Stimulated activated CD4-positive, alpha-beta T cell treated with anti-CD3 and anti-CD28 coated beads, Interleukin-2, amount 100 ng/mL, for 4 hours (primary cell): ENCODE measurements around the gene NEK1.
"Not testable (repeated sequence)": the region's sequence is repeated elsewhere in the genome, so short reads cannot be mapped to it uniquely, and the experiment has no call there.

Experiments
- DNase-seq: peaks from one replicate; pipeline ENCODE4 v3.0.0-alpha.2; 2020; ENCODE audit warnings: low read depth

Gene NEK1

DNA sequence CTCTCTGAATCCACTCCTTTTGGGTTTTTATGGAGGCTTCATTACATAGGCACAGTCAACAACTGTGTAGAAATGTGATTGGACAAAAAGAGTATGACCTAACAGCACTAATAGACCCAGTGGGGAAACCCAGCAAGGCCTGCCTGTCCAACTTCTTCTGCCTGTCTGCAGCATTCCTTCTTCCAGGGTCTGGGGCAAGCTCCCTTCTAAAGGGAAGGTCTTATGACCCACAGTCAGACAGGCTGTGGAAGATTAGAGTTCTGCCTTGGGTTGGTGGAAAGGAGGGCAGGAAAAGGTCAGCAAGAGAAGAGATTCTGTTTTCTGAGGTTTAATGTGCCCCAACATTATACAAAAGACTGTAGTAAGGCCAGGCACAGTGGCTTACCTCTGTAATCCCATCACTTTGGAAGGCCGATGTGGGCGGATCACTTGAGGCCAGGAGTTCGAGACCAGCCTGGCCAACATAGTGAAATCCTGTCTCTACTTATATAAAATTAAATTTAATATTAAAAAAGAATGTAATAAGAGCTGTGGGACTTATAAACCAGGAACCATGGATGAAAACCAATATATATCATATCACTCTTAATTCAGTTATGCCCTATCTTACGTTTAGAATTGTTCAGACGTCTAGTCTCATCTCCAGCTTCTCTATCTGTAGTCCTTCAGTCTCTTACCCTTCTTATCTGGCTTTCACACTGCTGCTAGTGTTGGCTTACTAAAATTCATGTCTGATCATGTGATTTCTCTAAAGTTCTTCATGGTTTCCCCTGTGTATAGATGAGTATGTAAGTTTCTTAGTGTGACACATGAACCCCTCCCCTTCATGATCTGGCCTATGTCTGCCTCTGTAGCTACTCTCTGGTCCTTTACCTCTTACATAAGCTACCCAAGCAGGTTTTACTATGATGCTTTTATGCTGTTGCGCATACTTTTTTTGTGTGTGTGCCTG is 14.2 kb upstream of the NEK1 start:
- DNase-seq, result no peak

DNA sequence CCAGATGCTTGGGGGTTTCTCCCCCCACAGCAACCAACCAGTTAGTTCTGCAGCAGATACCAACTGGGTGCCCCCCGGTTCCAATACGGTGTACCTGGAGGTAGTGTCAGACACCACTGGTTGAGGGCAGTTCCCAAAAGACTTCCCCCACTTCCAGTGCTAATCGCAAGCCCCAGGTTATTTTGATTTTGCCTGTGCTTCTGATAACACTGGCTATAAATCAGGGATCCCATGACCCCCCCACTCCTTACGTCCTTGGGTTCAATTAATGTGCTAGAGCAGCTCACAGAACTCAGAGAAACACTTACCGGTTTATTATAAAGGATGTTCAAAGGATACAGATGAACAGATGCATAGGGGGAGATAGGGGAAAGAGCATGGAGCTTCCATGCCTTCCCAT is 13.5 kb upstream of the NEK1 start:
- DNase-seq, result no peak

DNA sequence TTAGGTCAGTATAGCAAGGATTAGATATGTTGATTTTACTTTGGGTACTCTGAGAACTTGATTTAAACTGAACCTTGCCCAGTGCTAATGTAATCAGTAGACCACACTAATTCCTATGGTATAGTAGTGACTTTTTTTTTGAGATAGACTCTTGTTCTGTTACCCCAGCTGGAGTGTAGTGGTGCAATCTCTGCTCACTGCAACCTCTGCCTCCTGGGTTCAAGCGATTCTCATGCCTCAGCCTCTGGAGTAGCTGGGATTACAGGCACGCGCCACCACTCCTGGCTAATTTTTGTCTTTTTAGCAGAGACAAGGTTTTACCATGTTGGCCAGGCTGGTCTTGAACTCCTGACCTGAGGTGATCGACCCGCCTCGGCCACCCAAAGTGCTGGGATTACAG is 11.6 kb upstream of the NEK1 start:
- DNase-seq, result not testable (repeated sequence)

DNA sequence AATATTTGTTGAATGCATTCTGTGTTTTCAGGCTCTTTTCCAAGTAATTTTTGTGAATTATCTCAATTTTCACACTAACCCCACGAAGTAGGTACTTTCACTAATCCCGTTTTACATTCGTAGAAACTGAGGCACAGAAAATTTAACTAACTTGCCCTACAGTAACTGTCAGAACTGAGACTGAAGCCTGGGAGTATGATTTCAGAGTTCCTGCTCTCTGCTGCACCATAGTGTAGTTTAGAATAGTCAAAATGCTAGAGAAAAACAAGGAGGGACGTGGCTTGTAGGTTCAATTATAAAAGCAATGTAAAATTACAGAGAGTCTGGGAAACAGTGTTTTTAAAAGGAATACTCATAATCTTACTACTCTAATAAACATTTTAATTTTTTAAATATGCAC is 10.2 kb upstream of the NEK1 start:
- no peak for DNase-seq

DNA sequence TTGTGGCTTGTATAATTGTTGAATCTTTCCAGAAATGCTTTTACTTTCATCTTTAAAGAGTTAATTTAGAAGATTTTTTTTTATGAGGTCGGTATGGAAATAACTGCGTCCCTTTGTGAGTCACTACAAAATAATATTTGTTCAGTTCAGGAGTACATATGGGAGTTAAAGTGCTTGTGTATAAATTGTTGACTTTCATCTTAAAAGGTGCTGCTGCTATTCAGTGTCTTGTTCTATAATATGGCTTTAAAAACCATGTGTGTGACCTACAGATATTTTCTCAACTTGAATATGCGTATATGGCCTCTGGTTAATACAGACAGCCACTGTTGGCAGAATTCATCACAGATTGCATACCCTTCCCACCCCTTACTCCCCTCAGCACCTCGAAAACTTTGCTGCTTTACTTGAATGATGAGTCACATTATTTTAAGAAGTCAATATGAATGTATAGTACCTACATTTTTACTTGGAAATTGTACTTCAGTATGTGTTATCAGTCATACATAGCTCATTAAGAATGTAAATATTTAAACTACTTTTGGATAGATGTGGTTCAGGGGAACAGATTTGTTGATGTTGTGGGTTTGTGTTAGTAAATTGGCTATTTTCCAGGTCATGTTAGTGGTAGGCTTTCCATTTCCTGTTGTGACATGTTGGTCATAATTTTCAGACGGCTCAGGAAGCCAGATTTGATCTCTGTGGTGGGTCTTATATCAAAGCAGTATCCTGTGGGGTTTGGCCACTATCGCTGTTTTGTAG is 9.5 kb upstream of the NEK1 start:
- DNase-seq, result no peak

DNA sequence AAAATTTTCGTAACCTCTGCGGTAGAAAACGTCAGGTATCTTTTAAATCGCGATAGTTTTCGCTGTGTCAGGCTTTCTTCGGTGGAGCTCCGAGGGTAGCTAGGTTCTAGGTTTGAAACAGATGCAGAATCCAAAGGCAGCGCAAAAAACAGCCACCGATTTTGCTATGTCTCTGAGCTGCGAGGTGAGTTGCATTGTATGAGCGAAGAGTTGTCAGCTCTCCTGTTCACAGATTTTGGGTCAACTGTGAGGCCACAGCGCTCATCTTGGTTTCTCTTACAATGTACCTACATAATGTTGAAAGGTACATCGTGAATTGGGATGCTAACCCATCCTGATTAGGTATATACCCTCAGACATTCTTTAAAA is 8.5 kb upstream of the NEK1 start:
- DNase-seq, result no peak

DNA sequence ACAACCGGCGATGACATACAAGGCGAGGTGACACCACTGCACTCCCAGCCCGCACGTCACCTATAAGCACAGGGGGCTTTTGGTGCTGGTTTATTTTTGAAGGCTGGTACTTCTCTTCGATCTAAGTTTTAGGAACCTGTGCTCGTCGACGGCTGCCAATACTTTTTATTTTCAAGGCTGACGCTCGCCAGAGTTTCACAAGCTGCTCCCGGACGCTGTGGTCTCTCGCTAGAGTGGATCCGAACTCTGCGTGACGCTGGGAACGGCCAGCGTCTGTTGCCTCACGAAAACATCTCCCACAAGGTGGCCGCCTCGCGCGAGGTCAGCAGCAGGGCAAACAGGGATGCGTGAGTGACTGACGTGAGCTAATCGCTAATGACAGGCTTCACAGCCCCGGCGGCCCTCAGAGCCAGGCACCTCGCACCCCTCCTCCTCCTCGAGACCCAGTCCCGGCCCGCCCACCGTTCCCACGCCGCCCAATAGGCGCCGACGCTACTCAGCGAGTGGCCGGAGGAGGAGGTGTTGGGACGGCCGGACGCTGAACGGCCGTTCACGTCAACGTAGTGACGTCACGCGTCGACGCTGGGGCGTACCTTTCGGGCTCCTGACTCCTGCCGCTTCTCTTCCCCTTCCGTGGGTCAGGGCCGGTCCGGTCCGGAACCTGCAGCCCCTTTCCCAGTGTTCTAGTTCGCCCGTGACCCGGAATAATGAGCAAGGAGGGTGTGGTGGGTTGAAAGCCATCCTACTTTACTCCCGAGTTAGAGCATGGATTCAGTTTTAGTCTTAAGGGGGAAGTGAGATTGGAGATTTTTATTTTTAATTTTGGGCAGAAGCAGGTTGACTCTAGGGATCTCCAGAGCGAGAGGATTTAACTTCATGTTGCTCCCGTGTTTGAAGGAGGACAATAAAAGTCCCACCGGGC is 7.8 kb upstream of the NEK1 start, which contains the start of gene CLCN3:
Gene CLCN3, plus strand, starts transcription at position 621 of the 922 bp plus-strand sequence. CDS start 15,351 bp downstream, outside the sequence.
- DNase-seq, result peak; percentile 74

DNA sequence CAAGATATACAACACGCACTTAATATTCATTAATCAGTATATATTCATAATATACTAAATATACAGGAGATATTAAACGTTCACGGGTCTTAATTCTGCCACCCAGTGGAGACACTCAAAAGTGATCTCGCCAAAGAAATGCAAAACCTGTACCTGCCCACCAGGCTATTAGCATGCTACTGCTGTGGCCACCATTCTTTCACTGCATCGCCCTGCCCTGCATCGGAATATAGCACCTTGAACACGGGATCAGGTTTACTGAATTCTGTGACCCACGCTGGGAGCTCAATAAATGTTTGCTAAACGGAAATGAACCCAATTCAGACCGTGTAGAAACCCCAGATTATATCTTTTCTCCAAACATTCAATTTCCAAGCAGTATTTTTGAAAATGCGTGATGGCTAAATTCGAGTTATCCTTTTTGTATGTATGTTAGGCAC is 7.2 kb upstream of the NEK1 start:
- peak; percentile 36 for DNase-seq

DNA sequence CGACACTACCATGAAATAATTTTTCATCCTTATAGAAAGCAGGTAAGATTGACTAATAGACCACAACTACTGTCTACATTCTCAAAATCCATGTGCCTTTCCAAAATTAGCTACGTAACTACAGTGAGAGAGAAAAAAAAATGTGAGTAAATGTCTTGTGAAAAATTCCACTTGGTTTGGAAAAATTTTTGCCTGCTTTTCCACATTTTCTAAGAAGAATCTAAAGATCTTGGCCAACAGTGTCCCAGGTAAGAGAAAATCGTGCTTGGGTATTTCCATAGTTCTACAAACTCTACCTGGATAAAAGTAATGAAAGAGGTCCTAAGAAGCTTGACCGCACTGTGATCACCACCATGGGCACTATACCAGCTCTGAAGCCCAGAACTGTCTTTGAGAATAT is 6.6 kb upstream of the NEK1 start:
- DNase-seq, result no peak

DNA sequence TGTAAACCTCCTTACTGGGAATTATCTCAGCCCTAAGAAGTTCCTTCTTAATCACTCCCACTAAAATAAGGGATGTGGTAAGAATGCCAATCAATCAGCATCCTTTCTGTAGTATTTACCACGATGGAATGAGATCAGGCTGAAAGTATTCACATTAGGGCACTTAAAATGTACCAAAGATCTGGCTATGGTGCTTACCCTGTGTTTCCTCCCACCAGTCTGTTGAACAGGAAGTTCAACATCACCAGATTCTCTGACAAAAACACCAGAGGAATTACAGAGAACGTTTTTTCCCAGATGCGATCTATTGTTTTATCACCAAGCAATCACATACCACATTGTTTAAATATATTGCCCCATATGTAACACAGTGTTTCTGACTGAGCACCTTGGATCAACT is 5.9 kb upstream of the NEK1 start:
- DNase-seq, result no peak

DNA sequence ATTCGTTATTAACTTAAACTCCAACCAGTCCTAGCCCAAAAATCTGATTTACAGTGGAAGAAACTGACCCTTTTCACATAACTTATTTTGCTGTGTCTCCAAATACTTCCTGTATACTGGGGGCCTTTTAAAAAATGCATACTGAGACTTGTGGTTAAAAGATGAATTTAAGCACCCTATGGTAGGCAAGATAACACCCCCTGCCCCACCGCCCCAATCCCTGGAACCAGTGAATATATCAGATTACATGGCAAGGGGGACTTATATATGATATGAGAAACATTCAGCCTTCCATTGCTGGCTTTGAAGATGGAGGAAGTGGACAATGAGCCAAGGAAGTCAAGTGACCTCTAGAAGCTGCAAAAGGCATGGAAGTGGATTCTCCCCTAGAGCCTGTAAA is 4.9 kb upstream of the NEK1 start:
- no peak for DNase-seq

DNA sequence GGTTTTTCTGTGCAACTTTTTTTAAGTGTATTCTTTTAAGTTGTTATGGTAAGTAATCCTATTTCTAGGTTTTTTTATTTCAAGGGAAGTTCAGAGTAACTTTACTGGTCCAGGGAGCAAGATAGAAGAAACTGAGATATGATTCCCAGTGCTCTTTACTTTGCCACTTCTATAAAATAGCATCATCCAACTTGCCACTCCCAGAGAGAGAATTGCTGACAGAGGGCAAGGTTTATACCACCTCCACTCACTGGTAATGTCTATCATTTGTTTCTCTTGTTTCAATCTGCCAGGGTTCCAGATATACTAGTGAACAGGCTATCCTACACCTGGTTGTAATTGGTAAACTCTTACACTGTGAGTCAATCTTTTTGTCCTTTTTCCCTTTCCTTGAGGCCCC is 4.5 kb upstream of the NEK1 start:
- no peak for DNase-seq

DNA sequence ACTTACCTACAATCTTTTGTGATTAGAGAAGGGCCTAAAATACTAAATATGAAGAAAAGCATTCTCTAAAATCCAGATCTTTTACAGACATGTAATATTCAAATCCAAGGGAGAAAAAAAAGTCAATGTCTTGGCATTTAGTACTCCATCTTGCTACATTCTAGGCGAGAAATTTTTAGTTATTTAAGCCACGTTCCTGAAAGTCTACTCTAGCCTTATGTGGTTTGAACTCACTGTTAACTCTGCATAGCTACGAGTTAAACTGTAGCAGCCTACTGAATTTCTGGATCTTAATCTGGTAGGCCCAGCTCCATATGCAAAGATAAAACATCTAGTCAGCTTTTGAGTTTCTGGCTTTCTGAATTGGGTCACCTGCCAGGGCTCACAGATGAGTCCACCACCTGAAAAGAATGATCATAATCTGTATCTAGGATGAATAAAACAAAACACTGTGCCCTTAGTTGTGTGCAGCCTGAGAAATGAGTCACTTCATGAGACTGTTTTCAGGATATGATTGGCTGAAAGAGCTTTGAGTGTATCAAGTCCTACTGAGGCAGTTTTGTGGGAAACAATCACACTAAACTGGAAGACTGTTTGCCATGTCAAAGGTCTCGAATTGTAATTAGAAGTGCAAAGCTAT is 3.2 kb upstream of the NEK1 start:
- no peak for DNase-seq

DNA sequence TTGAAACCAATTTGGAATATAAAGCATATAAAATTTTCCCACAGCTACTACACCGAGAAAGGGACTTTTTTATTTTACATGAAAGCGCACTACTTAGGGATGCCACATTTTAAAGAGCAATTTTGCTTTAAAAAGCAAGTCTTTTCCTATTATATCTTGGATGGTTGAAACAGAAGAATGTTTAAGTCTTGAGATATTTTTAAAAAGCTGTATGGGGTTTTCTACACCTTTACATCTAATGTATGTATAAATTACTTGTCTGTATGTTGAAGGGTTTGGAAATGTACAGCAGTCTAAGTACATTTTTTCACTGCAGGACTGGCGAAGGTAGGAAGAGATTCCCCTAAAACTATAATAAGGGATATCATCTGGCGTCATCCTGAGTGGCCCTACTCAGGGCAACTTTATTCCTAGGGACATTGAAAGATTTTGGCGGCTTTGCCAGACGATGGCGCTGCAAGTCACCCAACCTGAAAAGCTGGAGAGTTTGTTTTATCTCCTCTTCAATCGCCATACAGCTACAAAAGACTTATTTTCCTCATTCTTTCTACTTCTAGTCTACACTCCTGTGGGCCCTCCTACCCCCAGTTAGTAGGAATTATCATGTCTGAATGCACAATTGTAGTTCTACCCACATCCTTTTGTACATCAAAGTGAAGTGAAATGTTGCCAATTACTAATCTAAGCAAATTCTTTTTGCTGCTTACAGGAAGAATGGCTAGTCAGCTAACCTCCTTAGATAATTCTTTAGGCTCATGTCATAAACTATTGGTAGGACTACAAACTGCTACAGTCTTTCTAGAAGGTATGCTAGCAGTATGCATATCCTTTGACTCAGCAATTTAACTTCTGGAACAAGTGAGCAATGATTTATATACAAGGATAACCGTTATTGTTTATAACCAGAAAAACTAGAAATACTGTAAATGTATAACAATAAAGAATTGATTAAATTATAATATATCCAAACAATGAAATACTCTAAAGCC is 782 bp upstream of the NEK1 start:
- peak; percentile 52 for DNase-seq

DNA sequence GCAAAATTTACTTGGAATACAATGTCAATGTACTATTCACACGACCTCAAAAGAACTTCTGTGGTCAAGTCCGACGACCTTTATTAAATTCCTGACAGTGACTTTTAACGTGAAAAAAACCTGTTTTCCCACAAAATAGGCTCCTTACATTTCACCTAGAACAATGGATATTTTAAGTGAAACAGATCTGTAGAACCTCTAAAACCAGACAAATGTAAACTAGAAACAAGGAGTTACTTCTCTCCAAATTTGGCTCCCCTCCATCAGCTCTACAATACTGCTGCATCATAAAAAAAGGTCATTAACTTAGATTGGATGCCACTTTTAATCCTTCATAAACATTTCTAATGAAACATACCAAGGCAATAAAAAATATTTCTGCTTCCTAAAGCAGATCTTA is 1.2 kb downstream of the NEK1 start:
- DNase-seq, result no peak

DNA sequence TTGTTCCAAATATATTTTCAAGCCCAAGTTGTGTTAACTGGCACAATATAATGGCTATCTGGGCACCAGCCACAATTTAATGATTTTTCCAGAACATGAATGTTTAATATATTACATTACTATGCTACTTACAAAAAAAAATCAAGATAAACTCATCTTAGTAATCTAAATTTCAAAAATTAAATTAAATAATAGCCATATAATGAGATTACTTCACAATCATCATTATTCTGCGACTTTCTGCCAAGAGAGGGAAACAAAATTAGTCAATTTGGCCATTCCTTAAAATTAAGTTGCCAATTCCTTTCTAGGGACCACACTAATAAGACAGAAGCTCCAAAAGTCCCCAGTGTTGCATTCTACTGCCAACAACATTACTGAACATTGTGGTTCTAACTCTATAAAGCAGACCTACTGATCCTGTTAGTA is 7.5 kb downstream of the NEK1 start:
- DNase-seq, result no peak

DNA sequence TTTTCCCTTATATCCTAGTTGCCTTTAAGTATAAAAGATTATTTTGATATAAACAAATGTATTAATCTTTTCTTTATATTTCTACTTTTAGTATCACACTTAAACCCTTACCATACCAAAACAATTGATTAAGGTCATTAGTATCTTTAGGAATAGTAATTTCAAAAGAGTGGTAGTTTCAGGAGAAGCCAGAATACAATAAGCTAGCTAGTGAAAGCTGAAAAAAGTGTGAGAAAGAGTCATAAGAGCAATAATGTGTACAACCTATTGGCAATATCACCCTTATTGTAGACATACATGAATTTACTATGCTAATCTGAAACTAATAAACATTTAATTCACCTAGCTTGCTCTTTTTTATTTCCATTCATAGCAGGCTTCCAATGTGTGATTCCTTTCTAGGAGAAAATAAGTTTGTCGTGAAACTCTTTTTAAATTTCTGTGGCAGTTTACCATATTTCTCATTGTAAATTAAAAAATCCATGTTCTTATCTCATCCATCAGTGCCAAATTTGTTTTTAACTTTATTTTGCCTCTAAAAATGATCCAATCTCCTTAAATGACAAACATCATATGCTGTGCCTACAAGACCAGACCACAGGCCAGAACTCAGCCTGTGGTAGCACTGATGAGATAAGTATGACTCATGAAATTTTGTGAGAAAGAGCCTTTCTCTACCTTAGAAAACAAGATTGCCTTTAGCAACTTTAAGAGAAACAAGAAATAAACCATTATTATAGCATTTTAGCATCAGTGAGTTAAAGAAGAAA is 8.1 kb downstream of the NEK1 start:
- DNase-seq, result no peak

DNA sequence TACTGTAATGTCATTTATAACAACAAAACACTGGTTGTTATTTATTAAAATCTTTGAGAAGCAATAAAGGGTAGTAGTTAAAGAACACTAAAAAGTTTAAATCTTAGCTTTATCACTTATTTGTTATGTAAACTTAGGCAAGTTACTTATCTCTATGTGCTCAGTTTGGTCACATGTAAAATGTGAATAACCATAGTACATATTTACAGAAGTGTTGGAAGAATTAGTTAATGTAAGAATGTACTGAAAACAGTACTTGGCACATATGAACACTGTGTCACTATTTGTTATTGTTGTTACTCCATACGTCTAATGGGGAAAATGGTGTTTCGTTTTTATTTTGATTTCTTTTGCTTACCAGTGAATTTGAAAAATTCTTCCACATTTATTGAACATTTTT is 9.1 kb downstream of the NEK1 start:
- no peak for DNase-seq

DNA sequence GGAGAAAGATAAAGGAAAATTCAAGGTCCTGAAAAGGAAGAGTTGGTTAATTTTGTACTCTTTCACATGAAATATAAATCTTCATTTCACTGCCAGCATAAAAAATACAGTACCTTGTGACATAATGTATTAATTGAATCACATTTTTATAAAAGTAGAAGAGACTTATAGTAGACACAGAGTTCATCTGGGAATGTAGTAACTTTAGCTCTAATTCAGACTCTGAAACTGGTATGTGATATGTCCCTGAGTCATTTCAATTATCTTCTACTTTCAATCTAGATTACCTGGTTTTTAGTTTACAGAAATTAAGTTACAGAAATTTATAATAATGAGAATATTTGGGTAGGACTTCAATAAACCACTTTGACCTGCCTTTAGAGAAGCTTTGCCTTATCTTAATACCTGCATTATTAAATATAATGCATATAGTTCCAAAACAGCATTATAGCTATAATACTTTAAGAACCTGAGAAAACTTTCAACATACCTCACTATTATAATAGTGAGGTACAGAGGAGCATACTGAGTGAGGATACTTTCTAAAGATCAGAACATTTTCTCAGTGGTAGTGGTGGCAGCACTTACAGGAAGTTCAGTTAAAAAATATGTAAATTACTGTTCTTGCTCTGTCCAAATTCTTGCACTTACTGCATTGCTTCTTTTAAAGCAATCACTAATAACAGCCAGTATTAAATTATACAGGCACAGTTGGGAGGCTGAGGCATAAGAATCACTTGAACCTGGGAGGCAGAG is 11.2 kb downstream of the NEK1 start:
- no peak for DNase-seq
